ENCODE data around the gene USHBP1. TPM values are rescaled to one million over a fixed set of nuclear protein-coding genes. Genes with fewer than 3 reads are reported as not detected.

The USHBP1 gene, protein sequence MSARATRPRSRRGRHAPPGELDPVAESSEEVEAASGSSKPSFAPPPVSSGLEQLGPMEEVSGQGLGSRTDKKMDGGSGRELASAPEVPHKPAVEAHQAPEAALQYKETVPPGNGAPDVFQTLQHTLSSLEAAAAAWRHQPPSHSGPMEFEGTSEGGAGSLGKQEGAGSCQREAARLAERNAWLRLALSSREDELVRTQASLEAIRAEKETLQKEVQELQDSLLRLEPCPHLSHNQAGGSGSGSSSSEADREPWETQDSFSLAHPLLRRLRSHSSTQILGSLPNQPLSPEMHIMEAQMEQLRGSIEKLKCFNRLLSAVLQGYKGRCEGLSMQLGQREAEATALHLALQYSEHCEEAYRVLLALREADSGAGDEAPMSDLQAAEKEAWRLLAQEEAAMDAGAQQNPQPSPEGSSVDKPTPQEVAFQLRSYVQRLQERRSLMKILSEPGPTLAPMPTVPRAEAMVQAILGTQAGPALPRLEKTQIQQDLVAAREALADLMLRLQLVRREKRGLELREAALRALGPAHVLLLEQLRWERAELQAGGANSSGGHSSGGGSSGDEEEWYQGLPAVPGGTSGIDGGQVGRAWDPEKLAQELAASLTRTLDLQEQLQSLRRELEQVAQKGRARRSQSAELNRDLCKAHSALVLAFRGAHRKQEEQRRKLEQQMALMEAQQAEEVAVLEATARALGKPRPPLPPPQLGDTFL
- total RNA-seq (1 to 10 TPM; 2.0 to 5.6 TPM), polyA plus RNA-seq (ENCODE audit: insufficient read depth, low read depth, low replicate concordance) (2.6 TPM)
- long read RNA-seq, donor 1, partial matches to known transcripts = 39 of 81 reads
- long read RNA-seq, donor 1, other reads (novel, unspliced or antisense) = 42 of 81 reads
- long read RNA-seq, donor 2, partial matches to known transcripts = 0 of 1 reads
- long read RNA-seq, donor 2, other reads (novel, unspliced or antisense) = 0 of 1 reads

DNA sequence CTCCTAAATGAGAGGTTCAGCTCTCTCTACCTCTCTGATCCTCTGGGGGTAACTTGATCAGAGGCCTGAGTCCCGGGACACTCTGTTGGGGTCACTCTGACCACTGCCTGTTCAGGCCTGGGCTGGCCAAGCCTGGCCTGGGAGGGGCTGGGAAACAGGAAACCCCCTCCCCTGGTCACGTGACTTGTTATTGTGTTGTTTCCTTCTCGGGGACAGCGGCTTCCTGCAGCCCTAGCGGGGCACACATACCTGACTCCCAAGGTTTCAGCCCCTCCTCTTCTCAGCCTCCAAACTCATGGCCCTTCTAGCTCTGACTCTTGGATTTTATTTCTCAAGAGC, at the start of gene USHBP1:
USHBP1 (minus strand) TSS at position 105 of the 339 bp plus-strand sequence. CDS start 446 bp downstream, outside the sequence.
- intact Hi-C loops (cut with DNase I; ENCODE audit: low total_unique reads) = no loop called here
- Histone ChIP-seq H3K4me1 (peaks cover 6% of the 10 kb centered on the region), H3K27me3 (no peaks in the 10 kb centered on the region), H3K36me3 (ENCODE audit: low read depth, missing control alignments) (no peaks in the 10 kb centered on the region), H3K4me3 (peak within 1 kb of the TSS in 1 of 2 donors; percentile 13), H3K27ac (peak within 1 kb of the TSS; percentile 33 to 36), H3K9me3 (no peaks in the 10 kb centered on the region)
- DNase-seq = no peak
- TF ChIP-seq POLR2A (IDR thresholded peaks at IDR 0.05) = no peak
- TF ChIP-seq, protein P1, sequence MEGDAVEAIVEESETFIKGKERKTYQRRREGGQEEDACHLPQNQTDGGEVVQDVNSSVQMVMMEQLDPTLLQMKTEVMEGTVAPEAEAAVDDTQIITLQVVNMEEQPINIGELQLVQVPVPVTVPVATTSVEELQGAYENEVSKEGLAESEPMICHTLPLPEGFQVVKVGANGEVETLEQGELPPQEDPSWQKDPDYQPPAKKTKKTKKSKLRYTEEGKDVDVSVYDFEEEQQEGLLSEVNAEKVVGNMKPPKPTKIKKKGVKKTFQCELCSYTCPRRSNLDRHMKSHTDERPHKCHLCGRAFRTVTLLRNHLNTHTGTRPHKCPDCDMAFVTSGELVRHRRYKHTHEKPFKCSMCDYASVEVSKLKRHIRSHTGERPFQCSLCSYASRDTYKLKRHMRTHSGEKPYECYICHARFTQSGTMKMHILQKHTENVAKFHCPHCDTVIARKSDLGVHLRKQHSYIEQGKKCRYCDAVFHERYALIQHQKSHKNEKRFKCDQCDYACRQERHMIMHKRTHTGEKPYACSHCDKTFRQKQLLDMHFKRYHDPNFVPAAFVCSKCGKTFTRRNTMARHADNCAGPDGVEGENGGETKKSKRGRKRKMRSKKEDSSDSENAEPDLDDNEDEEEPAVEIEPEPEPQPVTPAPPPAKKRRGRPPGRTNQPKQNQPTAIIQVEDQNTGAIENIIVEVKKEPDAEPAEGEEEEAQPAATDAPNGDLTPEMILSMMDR (IDR thresholded peaks at IDR 0.05) = no peak
- WGBS, 2 donors = 51 to 63% methylated on average over 5 of the region's 5 CpGs

DNA sequence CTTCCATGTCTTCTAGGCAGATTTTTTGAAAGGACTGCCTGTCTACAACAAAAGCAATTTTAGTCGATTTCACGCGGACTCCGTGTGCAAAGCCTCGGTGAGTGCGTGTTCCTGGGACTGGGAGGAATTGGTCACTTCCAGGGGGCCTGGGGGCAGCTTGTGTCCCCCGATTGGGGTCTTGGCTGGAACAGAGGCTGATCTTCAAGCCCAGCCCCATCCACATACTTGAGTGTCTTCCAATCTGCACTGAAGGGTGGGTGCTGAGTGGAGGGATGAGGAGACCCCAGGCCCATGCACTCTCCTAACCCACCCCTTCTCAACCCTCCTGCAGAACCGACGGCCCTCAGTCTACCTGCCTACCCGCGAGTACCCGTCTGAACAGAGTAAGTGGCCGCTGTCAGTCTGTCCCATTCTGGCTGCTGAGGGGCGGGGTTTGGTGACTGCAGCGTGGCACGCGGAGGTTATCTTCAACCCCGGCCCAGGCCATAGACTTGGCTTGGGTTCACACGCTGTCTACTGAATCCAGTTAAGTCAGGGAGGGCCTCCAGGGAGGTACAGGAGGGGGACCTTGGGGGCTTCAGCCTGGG, 49.6 kb upstream of the USHBP1 start:
- Histone ChIP-seq H3K9me3 (no peaks in the 10 kb centered on the region), H3K36me3 (ENCODE audit: low read depth, missing control alignments) (no peaks in the 10 kb centered on the region), H3K27me3 (no peaks in the 10 kb centered on the region), H3K27ac (no peak overlapping the region), H3K4me3 (no peak overlapping the region), H3K4me1 (peaks cover 16% of the 10 kb centered on the region)
- no peak for TF ChIP-seq POLR2A (IDR thresholded peaks at IDR 0.05)
- TF ChIP-seq, protein P1 (IDR thresholded peaks at IDR 0.05) = no peak
- no peak for DNase-seq
- intact Hi-C loops (cut with DNase I; ENCODE audit: low total_unique reads) = no loop called here
- WGBS, 2 donors = 88 to 94% methylated on average over 7 to 19 of the region's 19 CpGs

DNA sequence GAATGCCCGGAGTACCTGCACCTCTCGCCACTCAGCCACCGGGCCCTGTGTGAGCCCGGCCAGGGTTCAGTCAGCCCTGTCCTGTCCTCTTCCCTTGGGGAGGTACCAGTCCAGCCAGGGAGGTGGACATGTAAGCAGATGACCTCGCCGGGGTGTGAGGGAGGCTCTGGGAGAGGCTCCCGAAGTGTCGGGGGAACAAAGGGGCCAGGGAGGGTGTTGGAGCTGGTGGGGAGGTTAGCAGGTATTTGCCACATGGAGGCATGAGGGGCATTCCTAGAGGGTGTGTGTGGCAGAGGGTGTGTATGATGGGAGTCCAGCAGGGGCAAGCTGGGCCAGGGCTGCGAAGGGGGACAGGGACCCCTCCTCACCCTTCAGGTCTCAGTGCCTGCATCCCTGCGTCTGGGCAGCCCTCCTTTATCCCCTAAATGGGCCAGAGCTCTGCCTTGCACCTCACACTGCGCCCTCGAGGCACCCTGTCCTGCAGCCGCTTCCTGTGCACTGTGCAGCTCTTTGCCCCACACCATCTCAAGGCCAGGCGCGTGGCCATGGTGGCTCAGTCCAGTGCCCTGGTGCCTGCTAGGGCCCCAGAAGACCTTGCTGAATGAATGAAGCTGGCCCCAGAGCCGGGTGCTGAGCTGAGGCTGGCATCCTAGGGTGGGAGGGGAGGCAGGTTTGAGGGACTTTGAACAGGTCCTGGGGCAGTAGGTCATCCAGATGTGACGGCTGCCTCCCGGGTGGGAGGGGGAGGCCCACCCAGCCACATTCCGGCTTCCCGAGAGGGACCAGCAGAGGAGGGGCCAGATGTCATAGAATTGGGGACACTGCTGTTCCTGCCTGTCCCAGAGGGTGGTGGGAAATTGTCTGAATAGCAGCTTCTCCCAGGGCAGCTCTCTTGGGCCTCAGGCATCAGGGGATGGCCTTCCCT, 47.9 kb upstream of the USHBP1 start:
- intact Hi-C loops (cut with DNase I; ENCODE audit: low total_unique reads) = no loop called here
- TF ChIP-seq, protein P1 (IDR thresholded peaks at IDR 0.05) = no peak
- no peak for TF ChIP-seq POLR2A (IDR thresholded peaks at IDR 0.05)
- Histone ChIP-seq H3K9me3 (no peaks in the 10 kb centered on the region), H3K4me1 (peaks cover 16% of the 10 kb centered on the region), H3K27ac (no peak overlapping the region), H3K27me3 (no peaks in the 10 kb centered on the region), H3K36me3 (ENCODE audit: low read depth, missing control alignments) (no peaks in the 10 kb centered on the region), H3K4me3 (no peak overlapping the region)
- DNase-seq = no peak
- WGBS, 2 donors = 76 to 77% methylated on average over 11 to 20 of the region's 20 CpGs

DNA sequence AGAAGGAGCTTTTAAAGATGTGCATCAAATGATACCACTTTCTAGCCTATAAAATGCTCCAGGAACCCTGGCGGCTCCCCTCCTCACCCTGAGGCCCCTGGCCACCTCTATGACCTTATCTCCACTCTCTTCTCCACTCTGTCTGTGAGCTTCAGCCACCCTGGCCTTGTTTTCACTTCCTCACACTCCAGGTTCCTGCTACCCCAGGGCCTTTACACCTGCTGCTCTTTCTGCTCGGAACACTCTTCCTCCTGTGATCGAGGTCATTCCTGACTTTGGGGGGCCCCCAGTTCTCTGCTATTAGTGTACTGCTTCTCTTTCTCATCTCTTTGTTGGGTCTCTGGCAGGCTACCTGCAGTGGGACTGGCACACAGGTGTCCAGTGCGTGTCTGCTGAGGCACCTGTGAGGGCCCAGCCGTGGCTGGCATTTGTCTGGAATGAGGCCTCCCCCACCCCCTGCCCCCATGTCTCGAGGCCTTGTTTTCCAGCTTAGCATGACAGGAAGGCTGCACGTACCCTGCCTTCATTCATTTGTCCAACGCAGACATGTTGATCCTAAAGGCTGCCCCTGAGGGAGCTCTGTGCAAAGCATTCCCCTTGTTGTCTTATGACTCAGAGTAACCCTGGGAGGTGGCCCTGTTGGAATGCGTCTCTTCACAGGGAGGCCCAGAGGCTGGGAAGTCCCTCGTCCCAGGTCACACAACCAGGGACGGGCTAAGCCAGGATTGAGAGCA, 47.1 kb upstream of the USHBP1 start:
- Histone ChIP-seq H3K4me3 (no peak overlapping the region), H3K27me3 (no peaks in the 10 kb centered on the region), H3K9me3 (no peaks in the 10 kb centered on the region), H3K4me1 (peaks cover 23% of the 10 kb centered on the region), H3K36me3 (ENCODE audit: low read depth, missing control alignments) (no peaks in the 10 kb centered on the region), H3K27ac (no peak overlapping the region)
- WGBS, 2 donors = 64 to 78% methylated on average over 8 to 11 of the region's 11 CpGs
- intact Hi-C loops (cut with DNase I; ENCODE audit: low total_unique reads) = no loop called here
- TF ChIP-seq POLR2A (IDR thresholded peaks at IDR 0.05) = no peak
- TF ChIP-seq, protein P1 (IDR thresholded peaks at IDR 0.05) = no peak
- no peak for DNase-seq

Data from testis (tissue), 5 donors.